Fibroblast of lung (primary cell): ENCODE measurements around the gene TMEM176B. TPM values are rescaled to one million over a fixed set of nuclear protein-coding genes. Genes with fewer than 3 reads are reported as not detected.

Source experiments
- DNase-seq, 2 donors: peaks; one replicate each; pipeline versions ENCODE4 v3.0.0 to v3.0.0-alpha.2; 2010; ENCODE audit warnings: low read depth in 2 of 2
- H2AFZ ChIP-seq: 2 replicates; pipeline ENCODE4 v1.5.1; 2012; ENCODE audit warnings: low read length, control low read depth, inconsistent platforms
- H3K27ac ChIP-seq: 2 replicates; pipeline ENCODE4 v1.5.1; 2011; ENCODE audit warnings: low read length, control low read depth; ENCODE audit not compliant: insufficient read depth
- H3K27me3 ChIP-seq: 2 replicates; pipeline ENCODE4 v1.5.1; 2011; ENCODE audit warnings: mild to moderate bottlenecking, low read length; ENCODE audit not compliant: control insufficient read depth, insufficient read depth
- H3K36me3 ChIP-seq: 2 replicates; pipeline ENCODE4 v1.5.1; 2011; ENCODE audit warnings: low read length; ENCODE audit not compliant: control insufficient read depth, insufficient read depth
- H3K4me1 ChIP-seq: 2 replicates; pipeline ENCODE4 v1.5.1; 2011; ENCODE audit warnings: low read length; ENCODE audit not compliant: control insufficient read depth, insufficient read depth; ENCODE audit errors: extremely low read depth
- H3K4me2 ChIP-seq: 2 replicates; pipeline ENCODE4 v1.5.1; 2011; ENCODE audit warnings: low read length, control low read depth; ENCODE audit not compliant: insufficient read depth; ENCODE audit errors: extremely low read depth
- H3K4me3 ChIP-seq, 4 experiments: fragments of 200-600 bp in 1 of 4; sonication (generic) in 1 of 4; replicated peaks in 1 of 4; 2 replicates each; pipeline ENCODE4 v1.5.1; 2011 to 2016; ENCODE audit warnings: low read length in 4 of 4, low read depth in 3 of 4, mild to moderate bottlenecking in 3 of 4, control low read depth in 2 of 4, inconsistent platforms in 1 of 4, mixed read lengths in 1 of 4; ENCODE audit not compliant: insufficient read depth in 1 of 4; ENCODE audit errors: control extremely low read depth in 1 of 4
- H3K79me2 ChIP-seq: 2 replicates; pipeline ENCODE4 v1.5.1; 2012; ENCODE audit warnings: mild to moderate bottlenecking, low read length, inconsistent platforms; ENCODE audit not compliant: control insufficient read depth, insufficient read depth
- H3K9ac ChIP-seq: 2 replicates; pipeline ENCODE4 v1.5.1; 2011; ENCODE audit warnings: mild to moderate bottlenecking, low read length, control low read depth; ENCODE audit not compliant: insufficient read depth
- H3K9me3 ChIP-seq: 2 replicates; pipeline ENCODE4 v1.5.1; 2012; ENCODE audit warnings: low read depth, low read length; ENCODE audit not compliant: control insufficient read depth, insufficient read depth
- H4K20me1 ChIP-seq: 2 replicates; pipeline ENCODE4 v1.5.1; 2011; ENCODE audit warnings: low read length; ENCODE audit not compliant: control insufficient read depth, insufficient read depth; ENCODE audit errors: extremely low read depth
- CTCF ChIP-seq, 2 donors: IDR thresholded peaks in 1 of 2; conservative IDR thresholded peaks in 1 of 2; 1 replicate in 1 of 2; 2 replicates in 1 of 2; pipeline ENCODE4 v1.5.1; 2011 to 2012; ENCODE audit warnings: low read length in 2 of 2, control low read depth in 1 of 2, inconsistent platforms in 1 of 2, low read depth in 1 of 2, mild to moderate bottlenecking in 1 of 2
- EZH2 ChIP-seq: IDR thresholded peaks from 2 replicates; pipeline ENCODE4 v1.5.1; 2012; ENCODE audit warnings: low read length, control low read depth, mild to moderate bottlenecking; ENCODE audit errors: missing control alignments
- polyA plus RNA-seq, 2 donors: library from polyadenylated mRNA; depleted of rRNA in 1 of 2; stranded (reverse) in 1 of 2; unstranded in 1 of 2; fragments of >200 nt; gene quantifications; 2 replicates each; pipeline ENCODE4 v1.2.1, GENCODE V29; 2011 to 2012; ENCODE audit warnings: missing spikeins in 1 of 2
- total RNA-seq: library from RNA; depleted of rRNA; stranded (reverse); fragments of >200 nt; gene quantifications from 2 replicates; pipeline ENCODE4 v1.2.1, GENCODE V29; 2014

TMEM176B gene
- total and polyA plus RNA-seq, 2 donors (not counting 1 experiment from before 2014, with no cell fraction given): 0.78 to 26.8 TPM

DNA sequence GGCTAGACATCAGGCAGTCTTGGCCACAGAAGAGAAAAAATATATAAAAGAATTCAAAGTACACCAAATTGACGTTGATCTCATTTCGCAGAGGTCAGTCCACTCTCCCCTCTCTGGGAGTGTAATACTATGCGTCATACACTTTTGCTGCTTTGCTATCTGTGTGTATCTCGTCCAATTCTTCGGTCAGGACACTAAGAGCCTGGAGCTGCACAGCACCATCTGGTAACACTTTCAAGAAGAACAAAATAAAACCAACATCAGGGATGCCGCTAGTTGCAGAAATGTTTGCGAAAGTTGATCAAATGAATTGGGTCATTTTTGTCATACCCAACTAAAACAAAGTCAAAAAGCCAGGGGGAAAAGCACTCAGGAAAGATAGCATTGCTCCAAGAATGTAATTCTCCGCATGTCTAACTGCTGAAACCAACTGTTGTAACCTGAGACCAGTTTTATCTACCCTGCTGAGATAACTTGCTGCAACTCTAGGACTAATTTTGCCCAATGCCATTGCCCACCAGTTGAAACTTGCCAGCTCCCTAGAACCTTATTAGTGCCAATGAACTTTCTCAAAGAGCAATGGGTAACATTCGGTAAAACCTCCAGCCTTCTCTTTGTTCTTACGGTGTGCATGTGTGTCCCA lies 23.4 kb upstream of the TMEM176B start:
- Histone ChIP-seq H3K9ac (no peak overlapping the region), H3K4me1 (no peaks in the 10 kb centered on the region), H3K9me3 (no peaks in the 10 kb centered on the region), H4K20me1 (no peaks in the 10 kb centered on the region), H3K36me3 (no peaks in the 10 kb centered on the region), H3K4me3 (no peak overlapping the region), H3K79me2 (no peaks in the 10 kb centered on the region), H3K4me2 (no peak overlapping the region), H3K27ac (no peak overlapping the region), H2AFZ (no peak overlapping the region), H3K27me3 (no peaks in the 10 kb centered on the region)
- no peak for TF ChIP-seq EZH2
- no peak for TF ChIP-seq CTCF (conservative IDR thresholded peaks at IDR 0.05 in 1 of 2, IDR thresholded peaks at IDR 0.05 in 1 of 2; ENCODE audit: low read depth in 1 of 2, low read length in 2 of 2)
- DNase-seq: no peak

DNA sequence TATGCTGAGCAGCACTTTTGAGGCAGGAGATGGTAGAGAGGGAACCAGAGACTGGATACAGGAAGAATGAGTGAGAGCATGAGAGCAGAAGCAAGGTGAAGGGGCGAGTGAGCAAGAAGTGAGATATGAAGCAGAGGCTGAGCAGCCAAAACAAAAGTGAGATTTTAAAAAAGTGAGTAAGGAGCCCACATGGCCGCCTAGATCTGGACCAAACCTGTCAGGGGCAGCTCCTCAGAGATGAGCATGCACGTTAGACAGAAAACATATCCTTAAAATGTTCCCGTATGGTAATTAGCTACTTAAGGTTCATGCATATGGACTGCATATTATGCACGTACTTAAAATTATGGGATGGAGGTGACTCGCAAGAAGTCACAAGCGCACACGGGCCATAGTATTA lies 22.9 kb upstream of the TMEM176B start:
- DNase-seq: no peak
- H3K27ac ChIP-seq: no peak overlapping the region
- H3K9me3 ChIP-seq: no peaks in the 10 kb centered on the region
- H3K79me2 ChIP-seq: no peaks in the 10 kb centered on the region
- no peaks in the 10 kb centered on the region for H3K27me3 ChIP-seq
- H2AFZ ChIP-seq: no peak overlapping the region
- no peaks in the 10 kb centered on the region for H4K20me1 ChIP-seq
- TF ChIP-seq EZH2 (no peak), CTCF (conservative IDR thresholded peaks at IDR 0.05 in 1 of 2, IDR thresholded peaks at IDR 0.05 in 1 of 2; ENCODE audit: low read depth in 1 of 2, low read length in 2 of 2) (no peak)
- no peaks in the 10 kb centered on the region for H3K36me3 ChIP-seq
- no peak overlapping the region for H3K9ac ChIP-seq
- H3K4me1 ChIP-seq: no peaks in the 10 kb centered on the region
- H3K4me2 ChIP-seq: no peak overlapping the region
- no peak overlapping the region for H3K4me3 ChIP-seq

DNA sequence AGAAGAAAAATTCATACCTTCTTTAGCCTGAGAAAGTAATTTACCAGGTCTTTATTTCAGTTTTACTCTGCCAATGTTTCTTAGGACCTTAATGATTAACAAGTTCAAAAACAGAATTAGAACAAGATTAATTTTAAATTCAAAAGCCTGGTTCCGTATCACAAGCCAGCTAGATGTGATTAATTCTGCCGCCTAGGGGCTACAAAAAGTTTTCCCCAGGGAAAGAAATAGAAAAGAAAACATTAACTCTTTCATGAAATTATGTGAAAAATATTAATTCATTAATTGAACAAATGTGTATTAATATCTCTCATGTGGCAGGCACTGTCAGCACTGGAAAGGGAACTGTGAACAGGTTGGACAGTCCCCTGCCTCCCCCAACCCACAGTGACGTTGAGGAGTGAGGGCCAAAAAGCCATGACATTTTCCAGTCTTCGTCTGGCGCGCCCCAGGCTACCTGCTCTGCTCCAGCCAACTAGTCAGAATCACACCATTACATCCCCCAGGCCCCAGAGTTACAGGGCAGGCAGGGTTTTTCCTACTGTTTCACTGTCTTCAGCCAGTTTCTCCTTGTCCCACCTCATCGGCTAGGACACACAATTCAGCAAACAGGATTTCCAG lies 20.5 kb upstream of the TMEM176B start:
- H3K4me2 ChIP-seq: no peak overlapping the region
- DNase-seq: no peak
- no peaks in the 10 kb centered on the region for H3K36me3 ChIP-seq
- H3K79me2 ChIP-seq: no peaks in the 10 kb centered on the region
- H3K9me3 ChIP-seq: no peaks in the 10 kb centered on the region
- no peaks in the 10 kb centered on the region for H3K4me1 ChIP-seq
- no peak for TF ChIP-seq CTCF (conservative IDR thresholded peaks at IDR 0.05 in 1 of 2, IDR thresholded peaks at IDR 0.05 in 1 of 2; ENCODE audit: low read depth in 1 of 2, low read length in 2 of 2)
- no peak overlapping the region for H2AFZ ChIP-seq
- no peak overlapping the region for H3K27ac ChIP-seq
- no peaks in the 10 kb centered on the region for H3K27me3 ChIP-seq
- H4K20me1 ChIP-seq: no peaks in the 10 kb centered on the region
- H3K4me3 ChIP-seq: no peak overlapping the region
- H3K9ac ChIP-seq: no peak overlapping the region
